ENCODE measurements around the gene IDUA. TPM values are rescaled to one million over a fixed set of nuclear protein-coding genes. Genes with fewer than 3 reads are reported as not detected.
A peak's percentile ranks its signal among the peaks of the same experiment; 100 is the strongest.

The IDUA gene
- total RNA-seq, 1 donor from 2014 or later = 32.9 TPM

- Mint-ChIP-seq H3K36me3 (ENCODE audit: low read depth) (peaks cover 7% of the 10 kb centered on the region), H3K27ac (peak overlapping the region; percentile 62)
- peak; percentile 57 for DNase-seq
Measured at GRCh38 chr4:1021386-1022050, 34.7 kb downstream of the IDUA start.

GRCh38 chr4:1022051-1022738 is 35.4 kb downstream of the IDUA start:
- peak overlapping the region; percentile 56 for H3K4me3 Mint-ChIP-seq
- no peak for TF ChIP-seq CTCF (IDR thresholded peaks at IDR 0.05)
- H3K36me3 Mint-ChIP-seq (ENCODE audit: low read depth) = peaks cover 7% of the 10 kb centered on the region
- H3K4me1 Mint-ChIP-seq = peaks cover 35% of the 10 kb centered on the region
- POLR2A ChIA-PET = interaction anchor here (0.6 to 1.4 kb wide), 7 partner anchors 9 to 1231 kb away, joined by 3 to 6 read pairs (median 4); partner anchors contain the start of genes GAK and TMEM175
- peak overlapping the region; percentile 62 for H3K27ac Mint-ChIP-seq
- intact Hi-C loops (cut with micrococcal nuclease) = no loop called here
- H3K9me3 Mint-ChIP-seq = no peaks in the 10 kb centered on the region
- no peaks in the 10 kb centered on the region for H3K27me3 Mint-ChIP-seq
- ATAC-seq (ENCODE audit: low read depth) (no peak), DNase-seq (no peak)
- CTCF ChIA-PET = no interaction called here

More at GRCh38 chr4:1021386-1022050, 34.7 kb downstream of the IDUA start:
- ATAC-seq (ENCODE audit: low read depth) = peak; percentile 79
- Mint-ChIP-seq H3K27me3 (no peaks in the 10 kb centered on the region), H3K4me3 (peak overlapping the region; percentile 56), H3K4me1 (peaks cover 32% of the 10 kb centered on the region), H3K9me3 (no peaks in the 10 kb centered on the region)
- POLR2A ChIA-PET = interaction anchor here (0.7 to 1.4 kb wide), 6 partner anchors 9 to 89 kb away, joined by 3 to 6 read pairs (median 4); partner anchors contain the start of genes GAK and TMEM175
- no peak for TF ChIP-seq CTCF (IDR thresholded peaks at IDR 0.05)
- intact Hi-C loops (cut with micrococcal nuclease) = loop anchor here (1.0 kb wide), 2 partner anchors 9 to 48 kb away; partner anchors contain the start of gene DGKQ
- CTCF ChIA-PET = no interaction called here

- H3K4me3 Mint-ChIP-seq = no peak overlapping the region
Measured at GRCh38 chr4:1022739-1023066, 35.9 kb downstream of the IDUA start.

GRCh38 chr4:1023075-1023640 is 36.3 kb downstream of the IDUA start:
- H3K4me3 Mint-ChIP-seq = no peak overlapping the region
- ChIA-PET POLR2A (no interaction called here), CTCF (no interaction called here)
- peaks cover 35% of the 10 kb centered on the region for H3K4me1 Mint-ChIP-seq
- H3K27ac Mint-ChIP-seq = no peak overlapping the region
- H3K27me3 Mint-ChIP-seq = no peaks in the 10 kb centered on the region
- DNase-seq (no peak), ATAC-seq (ENCODE audit: low read depth) (no peak)
- H3K9me3 Mint-ChIP-seq = no peaks in the 10 kb centered on the region
- intact Hi-C loops (cut with micrococcal nuclease) = no loop called here
- peaks cover 7% of the 10 kb centered on the region for H3K36me3 Mint-ChIP-seq (ENCODE audit: low read depth)
- TF ChIP-seq CTCF (IDR thresholded peaks at IDR 0.05) = no peak

More at GRCh38 chr4:1022739-1023066, 35.9 kb downstream of the IDUA start:
- intact Hi-C loops (cut with micrococcal nuclease) = no loop called here
- CTCF ChIA-PET = no interaction called here
- H3K27ac Mint-ChIP-seq = no peak overlapping the region
- DNase-seq (no peak), ATAC-seq (ENCODE audit: low read depth) (no peak)
- TF ChIP-seq CTCF (IDR thresholded peaks at IDR 0.05) = no peak
- POLR2A ChIA-PET = interaction anchor here (0.6 kb wide), 1 partner anchor 1230 kb away, joined by 4 read pairs; no protein-coding TSS in a partner anchor
- H3K36me3 Mint-ChIP-seq (ENCODE audit: low read depth) = peaks cover 7% of the 10 kb centered on the region
- H3K27me3 Mint-ChIP-seq = no peaks in the 10 kb centered on the region
- H3K4me1 Mint-ChIP-seq = peaks cover 35% of the 10 kb centered on the region
- no peaks in the 10 kb centered on the region for H3K9me3 Mint-ChIP-seq
